Neural cell (in vitro differentiated cells): Measurements from ENCODE around the gene ZNF324.

Experiments
- CTCF ChIP-seq: fragments of 450-650 bp; IDR thresholded peaks from 2 replicates; pipeline ENCODE4 v1.5.1; 2014; ENCODE audit warnings: antibody characterized with exemption, mild to moderate bottlenecking, moderate library complexity; ENCODE audit not compliant: poor library complexity, severe bottlenecking
- EZH2 ChIP-seq: fragments of 200-600, 300-800 bp; shearing (Covaris generic), sonication (generic); IDR thresholded peaks from 2 replicates; pipeline ENCODE4 v1.6.1; 2014; ENCODE audit warnings: antibody characterized with exemption, low read length, borderline replicate concordance, mild to moderate bottlenecking; ENCODE audit not compliant: insufficient read depth, poor library complexity, severe bottlenecking
- MXI1 ChIP-seq: fragments of 450-650 bp; conservative IDR thresholded peaks from 2 replicates; pipeline ENCODE4 v1.6.1; 2014; ENCODE audit warnings: antibody characterized with exemption, mild to moderate bottlenecking; ENCODE audit not compliant: poor library complexity, severe bottlenecking
- TAF1 ChIP-seq: IDR thresholded peaks from 2 replicates; pipeline ENCODE4 v1.6.1; 2012; ENCODE audit warnings: low read depth

GRCh38 chr19:58477871-58478270 is 11.0 kb downstream of the ZNF324 start:
- TF ChIP-seq MXI1 = no peak
- TF ChIP-seq CTCF = no peak
- TF ChIP-seq EZH2 = no peak
- no peak for TF ChIP-seq TAF1
